ENCODE results near the gene PTCD2.

PTCD2 gene

DNA sequence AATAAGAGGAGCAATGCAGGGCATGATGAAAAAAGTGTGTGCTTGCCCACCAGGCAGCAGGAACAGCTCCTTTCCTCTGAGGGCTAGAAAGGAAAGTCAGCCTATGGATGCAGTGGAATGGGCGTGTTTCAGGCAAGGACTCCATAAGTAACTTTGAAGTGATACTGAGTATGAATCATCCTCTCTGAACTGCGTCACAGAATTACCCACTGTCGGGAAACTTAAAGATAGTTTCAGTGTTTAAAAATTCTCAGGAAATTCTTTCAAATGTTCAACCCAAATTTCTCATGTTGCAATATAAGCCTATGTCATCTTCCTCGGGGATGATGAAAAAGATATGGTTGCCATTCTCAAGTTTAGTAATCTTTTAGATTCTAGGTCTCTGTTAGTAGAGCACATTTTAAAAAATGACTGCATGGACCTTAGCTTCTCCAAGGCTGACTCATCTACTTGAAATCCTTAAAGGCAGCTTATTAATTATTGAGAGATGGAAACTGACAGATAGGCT lies 27.7 kb downstream of the PTCD2 start:
- TF ChIP-seq, protein P1, sequence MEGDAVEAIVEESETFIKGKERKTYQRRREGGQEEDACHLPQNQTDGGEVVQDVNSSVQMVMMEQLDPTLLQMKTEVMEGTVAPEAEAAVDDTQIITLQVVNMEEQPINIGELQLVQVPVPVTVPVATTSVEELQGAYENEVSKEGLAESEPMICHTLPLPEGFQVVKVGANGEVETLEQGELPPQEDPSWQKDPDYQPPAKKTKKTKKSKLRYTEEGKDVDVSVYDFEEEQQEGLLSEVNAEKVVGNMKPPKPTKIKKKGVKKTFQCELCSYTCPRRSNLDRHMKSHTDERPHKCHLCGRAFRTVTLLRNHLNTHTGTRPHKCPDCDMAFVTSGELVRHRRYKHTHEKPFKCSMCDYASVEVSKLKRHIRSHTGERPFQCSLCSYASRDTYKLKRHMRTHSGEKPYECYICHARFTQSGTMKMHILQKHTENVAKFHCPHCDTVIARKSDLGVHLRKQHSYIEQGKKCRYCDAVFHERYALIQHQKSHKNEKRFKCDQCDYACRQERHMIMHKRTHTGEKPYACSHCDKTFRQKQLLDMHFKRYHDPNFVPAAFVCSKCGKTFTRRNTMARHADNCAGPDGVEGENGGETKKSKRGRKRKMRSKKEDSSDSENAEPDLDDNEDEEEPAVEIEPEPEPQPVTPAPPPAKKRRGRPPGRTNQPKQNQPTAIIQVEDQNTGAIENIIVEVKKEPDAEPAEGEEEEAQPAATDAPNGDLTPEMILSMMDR (conservative IDR thresholded peaks at IDR 0.05; ENCODE audit: low read depth, low read length), result no peak
- no peak for DNase-seq (ENCODE audit: low read depth)
- H3K4me3 ChIP-seq (ENCODE audit: low read length), result no peak overlapping the region

DNA sequence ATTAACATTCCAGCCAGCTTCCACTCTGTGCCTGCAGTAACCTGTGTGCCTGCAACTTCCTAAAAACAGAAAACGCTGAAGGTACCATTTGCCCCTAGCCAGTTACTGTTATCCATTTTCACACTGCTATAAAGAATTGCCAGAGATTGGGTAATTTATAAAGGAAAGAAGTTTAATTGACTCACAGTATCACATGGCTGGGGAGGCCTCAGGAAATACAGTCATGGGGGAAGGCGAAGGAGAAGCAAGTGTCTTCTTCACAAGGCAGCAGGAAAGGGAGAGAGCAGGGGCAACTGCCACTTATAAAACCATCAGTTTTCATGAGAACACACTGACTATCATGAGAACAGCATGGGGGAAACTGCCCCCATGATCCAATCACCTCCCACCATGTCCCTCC lies 31.2 kb downstream of the PTCD2 start:
- TF ChIP-seq, protein P1 (conservative IDR thresholded peaks at IDR 0.05; ENCODE audit: low read depth, low read length), result no peak
- no peak overlapping the region for H3K4me3 ChIP-seq (ENCODE audit: low read length)
- DNase-seq (ENCODE audit: low read depth), result no peak

DNA sequence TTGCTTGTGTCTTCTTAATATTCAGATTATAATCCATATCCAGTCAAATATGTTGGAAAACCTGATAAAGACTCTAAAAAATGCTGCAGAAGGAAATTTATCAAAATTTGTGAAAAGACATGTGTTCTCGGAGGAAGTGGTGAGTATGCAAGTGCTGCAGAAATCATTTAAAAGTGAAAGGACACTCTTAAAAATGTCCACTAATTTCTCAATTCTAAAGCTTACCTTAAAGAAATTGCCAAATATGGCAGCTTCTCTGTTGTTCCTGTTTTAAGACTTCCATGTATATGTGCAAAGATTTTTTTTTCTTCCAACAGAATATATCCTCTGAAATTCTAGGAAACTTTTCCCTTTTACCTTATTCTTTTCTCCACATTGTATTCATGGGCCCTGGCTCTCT lies 32.4 kb downstream of the PTCD2 start:
- TF ChIP-seq, protein P1 (conservative IDR thresholded peaks at IDR 0.05; ENCODE audit: low read depth, low read length), result no peak
- no peak overlapping the region for H3K4me3 ChIP-seq (ENCODE audit: low read length)
- DNase-seq (ENCODE audit: low read depth), result no peak

DNA sequence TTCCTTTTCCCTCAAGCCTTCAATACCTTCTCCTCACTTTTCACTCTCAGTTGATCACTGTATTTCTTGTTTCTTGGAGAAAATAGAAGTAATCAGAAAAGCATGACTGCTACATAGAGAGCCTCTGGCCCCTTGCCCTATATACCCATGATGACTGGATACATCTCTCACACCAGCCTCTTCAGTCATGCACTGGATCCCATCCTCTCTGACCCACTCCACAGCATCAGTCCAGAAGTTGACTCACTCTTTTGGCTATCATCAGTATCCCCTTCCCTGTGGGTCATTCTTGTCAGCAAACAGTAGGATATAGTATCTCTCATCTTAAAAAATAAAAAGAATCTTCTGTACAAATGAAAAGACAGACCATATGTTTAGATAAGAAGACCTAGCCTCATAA lies 32.9 kb downstream of the PTCD2 start:
- TF ChIP-seq, protein P1 (conservative IDR thresholded peaks at IDR 0.05; ENCODE audit: low read depth, low read length), result no peak
- no peak overlapping the region for H3K4me3 ChIP-seq (ENCODE audit: low read length)
- DNase-seq (ENCODE audit: low read depth), result no peak

DNA sequence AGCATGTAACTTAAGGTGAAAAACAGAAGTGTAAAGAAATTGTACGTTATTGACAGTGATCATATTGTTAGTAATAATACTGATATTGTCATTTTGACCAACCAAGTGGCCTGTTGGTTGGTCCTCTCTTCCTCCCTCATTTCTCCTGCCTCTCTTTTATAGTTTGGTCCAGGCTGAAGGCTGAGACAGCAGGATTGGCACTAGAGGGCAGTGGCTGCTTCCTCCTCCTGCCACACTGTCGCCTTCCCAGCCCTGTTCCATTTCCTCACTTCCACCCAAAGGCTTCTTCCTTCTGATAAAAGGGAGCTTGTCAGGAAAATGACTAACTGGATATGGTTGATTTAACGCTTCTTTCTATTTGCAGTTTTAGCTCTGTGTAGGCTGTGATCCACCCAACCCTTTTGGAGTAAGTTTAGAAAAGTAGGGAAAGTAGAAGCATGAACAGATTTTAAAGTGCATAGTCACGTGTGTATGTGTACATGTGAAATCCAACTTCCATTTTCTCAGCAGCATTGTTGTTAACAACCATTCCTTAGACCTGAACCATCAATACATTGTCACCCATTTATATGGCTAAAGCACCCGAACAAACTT lies 35.6 kb downstream of the PTCD2 start:
- TF ChIP-seq, protein P1 (conservative IDR thresholded peaks at IDR 0.05; ENCODE audit: low read depth, low read length), result peak; percentile 68
- no peak overlapping the region for H3K4me3 ChIP-seq (ENCODE audit: low read length)
- DNase-seq (ENCODE audit: low read depth), result no peak

DNA sequence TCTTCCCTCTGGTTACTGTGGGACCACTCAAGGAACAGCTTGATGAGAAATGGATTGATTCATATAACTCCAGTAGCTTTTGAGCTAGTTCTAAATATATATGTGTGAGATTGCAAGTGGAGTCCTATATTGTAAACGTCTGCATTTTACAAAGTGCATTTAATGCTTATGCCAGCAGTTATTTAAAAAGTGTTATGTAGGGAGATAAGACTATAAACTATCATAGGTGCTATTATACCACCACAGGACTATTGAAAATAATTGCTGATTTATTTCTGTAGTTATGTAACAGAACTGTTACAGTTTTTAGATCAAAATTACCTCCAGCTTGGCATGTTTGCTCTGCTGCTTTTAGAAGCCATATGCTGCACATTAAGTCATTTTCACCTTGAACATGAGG lies 36.2 kb downstream of the PTCD2 start:
- TF ChIP-seq, protein P1 (conservative IDR thresholded peaks at IDR 0.05; ENCODE audit: low read depth, low read length), result no peak
- DNase-seq (ENCODE audit: low read depth), result no peak
- H3K4me3 ChIP-seq (ENCODE audit: low read length), result no peak overlapping the region

DNA sequence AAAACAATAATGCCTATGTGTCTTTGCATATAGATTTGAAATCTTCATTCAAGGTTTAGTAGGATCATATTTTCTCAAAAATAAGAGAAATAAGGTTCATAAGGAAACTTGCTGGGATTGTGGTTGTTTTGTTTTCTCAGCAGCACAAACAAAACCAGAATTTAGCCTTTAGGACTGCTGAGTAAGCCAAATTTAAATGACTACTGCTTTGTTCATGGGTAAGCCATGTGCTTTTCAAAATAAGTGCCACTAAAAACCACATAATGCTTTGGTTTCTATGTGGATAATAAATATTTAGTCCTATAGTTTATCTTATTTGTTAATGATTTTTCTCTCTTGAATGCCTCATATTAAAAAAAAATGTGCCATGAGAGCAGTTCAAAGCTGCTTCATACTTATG lies 38.8 kb downstream of the PTCD2 start:
- TF ChIP-seq, protein P1 (conservative IDR thresholded peaks at IDR 0.05; ENCODE audit: low read depth, low read length), result no peak
- DNase-seq (ENCODE audit: low read depth), result no peak
- no peak overlapping the region for H3K4me3 ChIP-seq (ENCODE audit: low read length)

Measured in retinal pigment epithelial cell (primary cell).